Activated naive CD4-positive, alpha-beta T cell (primary cell): ENCODE measurements around the gene DST.

Experiments
- DNase-seq, 4 experiments: peaks; one replicate each; lab custom pipeline; 2025; lab: John Stamatoyannopoulos, UW

The DST gene

GRCh38 chr6:56642366-56643261, at the start of gene DST:
Gene DST (minus strand): TSS chr6:56642889.
- DNase-seq, result no peak

- no peak for DNase-seq
Observed at GRCh38 chr6:56691814-56692213, 49.1 kb upstream of the DST start.

- DNase-seq, result no peak
Observed at GRCh38 chr6:56691286-56691595, 48.6 kb upstream of the DST start.

- no peak for DNase-seq
Observed at GRCh38 chr6:56690519-56691285, 48.0 kb upstream of the DST start.

GRCh38 chr6:56689663-56690062, 47.0 kb upstream of the DST start:
- DNase-seq, result no peak

GRCh38 chr6:56689114-56689513, 46.4 kb upstream of the DST start:
- DNase-seq, result no peak

- no peak for DNase-seq
Observed at GRCh38 chr6:56688521-56688920, 45.8 kb upstream of the DST start.

- no peak for DNase-seq
Observed at GRCh38 chr6:56687551-56687950, 44.9 kb upstream of the DST start.

- no peak for DNase-seq
Observed at GRCh38 chr6:56686429-56686828, 43.7 kb upstream of the DST start.

- no peak for DNase-seq
Observed at GRCh38 chr6:56685994-56686393, 43.3 kb upstream of the DST start.

GRCh38 chr6:56685102-56685733, 42.5 kb upstream of the DST start:
- DNase-seq, result no peak

- no peak for DNase-seq
Observed at GRCh38 chr6:56684342-56685101, 41.8 kb upstream of the DST start.

GRCh38 chr6:56683882-56684281, 41.2 kb upstream of the DST start:
- no peak for DNase-seq

- DNase-seq, result no peak
Observed at GRCh38 chr6:56682635-56683034, 39.9 kb upstream of the DST start.

- no peak for DNase-seq
Observed at GRCh38 chr6:56677559-56677958, 34.9 kb upstream of the DST start.

GRCh38 chr6:56671651-56672461, 29.2 kb upstream of the DST start:
- no peak for DNase-seq

GRCh38 chr6:56671160-56671559, 28.5 kb upstream of the DST start:
- no peak for DNase-seq

GRCh38 chr6:56669041-56669440, 26.4 kb upstream of the DST start:
- no peak for DNase-seq

- DNase-seq, result no peak
Observed at GRCh38 chr6:56668158-56668557, 25.5 kb upstream of the DST start.

- DNase-seq, result no peak
Observed at GRCh38 chr6:56667336-56667735, 24.6 kb upstream of the DST start.

GRCh38 chr6:56664029-56664428, 21.3 kb upstream of the DST start:
- no peak for DNase-seq
